Stimulated activated CD8-positive, alpha-beta memory T cell treated with anti-CD3 and anti-CD28 coated beads, Interleukin-4, amount 100 ng/mL, for 1 hour (primary cell): ENCODE results near the gene COL20A1.
"Not testable (repeated sequence)": the region's sequence is repeated elsewhere in the genome, so short reads cannot be mapped to it uniquely, and the experiment has no call there.

Experiments used
- DNase-seq, 2 donors: peaks; one replicate each; pipeline ENCODE4 v3.0.0-alpha.2; 2020; ENCODE audit warnings: low read depth in 2 of 2, low spot score in 1 of 2

The COL20A1 gene

GRCh38 chr20:63330940-63331339 lies 38.0 kb downstream of the COL20A1 start:
- no peak for DNase-seq

GRCh38 chr20:63331741-63332400 lies 38.9 kb downstream of the COL20A1 start:
- no peak for DNase-seq

- no peak for DNase-seq
Observed at GRCh38 chr20:63332488-63333240, 39.7 kb downstream of the COL20A1 start.

DNA sequence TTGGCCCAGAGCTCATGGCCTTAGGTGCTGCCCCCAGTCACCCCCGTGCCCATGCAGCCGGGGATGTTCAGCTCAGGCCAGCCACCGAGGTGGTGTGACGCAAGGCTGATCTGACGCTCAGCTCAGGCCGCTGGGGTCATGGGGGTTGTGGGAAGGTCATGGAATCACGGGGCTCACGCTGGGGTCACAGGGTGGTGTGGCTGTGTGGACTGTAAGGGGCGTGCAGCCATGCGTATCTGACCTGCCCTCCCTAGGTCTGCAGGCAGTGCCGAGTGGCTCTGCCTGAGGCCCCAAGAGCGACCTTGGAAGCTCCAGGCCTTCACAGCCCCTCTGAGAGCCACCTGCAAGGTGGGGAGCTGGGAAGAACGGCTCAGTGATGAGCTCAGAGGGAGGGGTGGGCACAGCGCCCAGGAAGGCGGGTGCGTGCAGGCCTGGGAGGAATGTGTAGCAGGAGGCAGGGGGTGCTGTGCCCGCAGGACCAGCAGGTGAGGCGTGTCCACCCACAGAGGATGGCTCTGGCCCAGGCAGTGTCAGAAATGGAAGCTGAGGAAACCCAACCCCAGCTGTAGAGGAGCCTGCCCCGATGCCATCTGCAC lies 40.4 kb downstream of the COL20A1 start:
- no peak for DNase-seq

GRCh38 chr20:63334356-63334755 lies 41.4 kb downstream of the COL20A1 start:
- no peak for DNase-seq

DNA sequence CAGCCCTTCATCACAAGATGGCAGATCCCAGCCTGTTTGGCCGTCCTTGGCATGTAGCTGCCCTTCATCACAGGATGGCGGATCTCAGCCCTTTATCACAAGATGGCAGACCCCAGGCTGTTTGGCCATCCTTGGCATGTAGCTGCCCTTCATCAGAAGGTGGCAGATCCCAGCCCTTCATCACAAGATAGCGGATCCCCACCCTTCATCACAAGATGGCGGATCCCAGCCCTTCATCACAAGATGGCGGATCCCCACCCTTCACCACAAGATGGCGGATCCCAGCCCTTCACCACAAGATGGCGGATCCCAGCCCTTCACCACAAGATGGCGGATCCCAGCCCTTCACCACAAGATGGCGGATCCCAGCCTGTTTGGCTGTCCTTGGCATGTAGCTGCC lies 42.1 kb downstream of the COL20A1 start:
- not testable (repeated sequence) for DNase-seq

- no peak for DNase-seq
Observed at GRCh38 chr20:63335711-63336110, 42.7 kb downstream of the COL20A1 start.

DNA sequence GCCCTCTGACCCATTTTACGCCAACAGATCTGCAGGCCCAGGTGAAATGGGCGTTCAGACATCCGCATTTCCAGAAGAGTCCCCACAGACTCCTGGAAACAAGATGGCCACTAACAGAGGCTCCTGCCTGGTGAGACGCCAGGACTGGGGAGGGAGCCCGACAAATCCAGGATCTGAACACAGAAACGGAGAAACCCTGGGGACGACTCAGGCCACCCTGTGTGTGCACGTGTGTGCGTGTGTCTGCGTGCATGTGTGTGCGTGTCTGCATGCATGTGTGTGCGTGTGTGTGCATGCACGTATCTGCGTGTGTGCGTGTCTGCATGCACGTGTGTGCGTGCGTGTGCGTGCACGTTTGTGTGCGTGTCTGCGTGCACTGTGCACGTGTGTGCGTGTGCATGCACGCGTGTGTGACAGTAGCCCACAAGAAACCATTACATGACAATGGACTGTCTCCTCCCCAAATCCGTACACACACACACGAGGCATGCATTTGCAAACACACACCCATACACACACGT lies 43.3 kb downstream of the COL20A1 start:
- no peak for DNase-seq

DNA sequence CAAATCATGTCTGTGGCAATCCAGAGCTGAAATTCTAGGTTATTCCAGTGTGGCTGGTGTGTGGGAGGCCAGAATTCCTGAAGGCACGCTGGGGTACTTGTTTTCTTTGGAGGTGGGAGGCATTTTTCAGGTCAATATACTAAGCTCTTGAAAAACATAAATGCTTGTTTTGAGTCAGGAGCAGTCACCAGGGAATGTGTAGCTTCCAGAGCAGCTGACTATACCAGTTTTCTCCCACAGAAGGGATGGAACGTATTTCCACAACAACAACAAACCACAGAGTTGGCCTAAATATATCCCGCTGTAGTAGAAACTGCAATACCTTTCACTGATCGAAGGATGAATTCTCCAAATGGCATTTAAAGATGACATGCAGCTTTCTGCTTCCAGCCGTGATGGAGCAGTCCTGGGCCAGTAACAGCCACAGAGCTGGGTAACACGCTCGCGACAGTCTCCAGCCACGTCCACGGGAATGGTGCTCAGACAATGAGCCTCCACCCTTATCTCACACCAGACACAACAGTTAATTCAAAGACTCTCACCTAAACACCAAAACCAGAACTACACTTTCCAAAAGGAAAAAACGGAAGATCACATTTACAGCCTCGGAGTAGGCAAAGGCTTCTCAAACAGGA lies 44.9 kb downstream of the COL20A1 start:
- no peak for DNase-seq

DNA sequence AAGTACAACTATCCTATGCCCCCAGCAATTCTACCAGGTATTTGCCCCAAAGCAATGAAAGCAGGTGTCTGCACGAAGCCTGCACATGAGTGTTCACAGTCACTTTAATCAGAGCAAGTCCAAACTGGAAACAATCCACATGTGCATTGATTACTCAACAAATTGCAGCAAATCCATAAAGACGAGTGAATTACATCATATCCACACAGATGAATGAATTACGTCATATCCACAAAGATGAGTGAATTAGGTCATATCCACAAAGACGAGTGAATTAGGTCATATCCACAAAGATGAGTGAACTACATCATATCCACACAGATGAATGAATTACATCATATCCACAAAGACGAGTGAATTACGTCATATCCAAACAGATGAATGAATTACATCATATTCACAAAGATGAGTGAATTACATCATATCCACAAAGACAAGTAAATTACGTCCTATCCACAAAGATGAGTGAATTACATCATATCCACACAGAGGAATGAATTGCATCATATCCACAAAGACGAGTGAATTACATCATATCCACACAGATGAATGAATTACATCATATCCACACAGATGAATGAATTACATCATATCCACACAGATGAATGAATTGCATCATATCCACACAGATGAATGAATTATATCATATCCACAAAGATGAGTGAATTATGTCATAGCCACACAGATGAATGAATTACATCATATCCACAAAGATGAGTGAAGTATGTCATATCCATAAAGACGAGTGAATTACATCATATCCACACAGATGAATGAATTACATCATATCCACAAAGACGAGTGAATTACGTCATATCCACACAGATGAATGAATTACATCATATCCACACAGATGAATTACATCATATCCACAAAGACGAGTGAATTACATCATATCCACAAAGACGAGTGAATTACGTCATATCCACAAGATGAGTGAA lies 46.4 kb downstream of the COL20A1 start:
- not testable (repeated sequence) for DNase-seq

DNA sequence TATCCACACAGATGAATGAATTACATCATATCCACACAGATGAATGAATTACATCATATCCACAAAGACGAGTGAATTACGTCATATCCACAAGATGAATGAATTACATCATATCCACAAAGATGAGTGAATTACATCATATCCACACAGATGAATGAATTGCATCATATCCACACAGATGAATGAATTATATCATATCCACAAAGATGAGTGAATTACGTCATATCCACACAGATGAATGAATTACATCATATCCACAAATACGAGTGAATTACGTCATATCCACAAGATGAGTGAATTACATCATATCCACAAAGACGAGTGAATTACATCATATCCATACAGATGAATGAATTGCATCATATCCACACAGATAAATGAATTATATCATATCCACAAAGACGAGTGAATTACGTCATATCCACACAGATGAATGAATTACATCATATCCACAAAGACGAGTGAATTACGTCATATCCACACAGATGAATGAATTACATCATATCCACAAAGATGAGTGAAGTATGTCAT lies 47.2 kb downstream of the COL20A1 start:
- DNase-seq = not testable (repeated sequence)

- DNase-seq = no peak
Observed at GRCh38 chr20:63342561-63343459, 49.8 kb downstream of the COL20A1 start.

GRCh38 chr20:63343460-63344445 lies 50.8 kb downstream of the COL20A1 start:
- no peak for DNase-seq

GRCh38 chr20:63344616-63345327 lies 51.8 kb downstream of the COL20A1 start:
- no peak for DNase-seq

- DNase-seq = no peak
Observed at GRCh38 chr20:63345328-63346100, 52.5 kb downstream of the COL20A1 start.
